Lower lobe of right lung (tissue), 2 donors: Measurements from ENCODE around the gene ZSCAN22. TPM values are rescaled to one million over a fixed set of nuclear protein-coding genes. Genes with fewer than 3 reads are reported as not detected.

Source experiments
- ATAC-seq, 2 donors: fragments of 200-7000 bp; cut with Tn5 transposase; one replicate each; pipeline ENCODE4 v1.9.1; 2020 to 2022; ENCODE audit warnings: mild to moderate bottlenecking in 2 of 2, moderate library complexity in 2 of 2
- DNase-seq: peaks from one replicate; pipeline ENCODE4 v3.0.0-alpha.2; 2020
- H3K27ac ChIP-seq: fragments of 200-600 bp; one replicate; pipeline ENCODE4 v1.8.0; 2022
- H3K27me3 ChIP-seq: fragments of 200-600 bp; one replicate; pipeline ENCODE4 v1.8.0; 2022; ENCODE audit warnings: low read depth
- H3K36me3 ChIP-seq: fragments of 200-600 bp; one replicate; pipeline ENCODE4 v1.8.0; 2022; ENCODE audit warnings: mild to moderate bottlenecking
- H3K4me1 ChIP-seq: fragments of 200-600 bp; one replicate; pipeline ENCODE4 v1.8.0; 2022
- H3K4me3 ChIP-seq: fragments of 200-600 bp; one replicate; pipeline ENCODE4 v1.8.0; 2022; ENCODE audit warnings: mild to moderate bottlenecking
- H3K9me3 ChIP-seq: fragments of 200-600 bp; one replicate; pipeline ENCODE4 v1.8.0; 2022
- intact Hi-C: fragments of 100-400 bp; cut with DNase I; formaldehyde crosslinking; loops from one replicate; pipeline ENCODE4 v1.11.0; 2022
- total RNA-seq: library from RNA; stranded (reverse); fragmentation: NEBNext Ultra II Directional; extraction: Animal tissue kit (Norgen Biotek cat#: 25700); gene quantifications from one replicate; pipeline ENCODE4 v1.2.1, GENCODE V29; 2021
- TF ChIP-seq, protein P1 (sequence below): fragments of 200-600 bp; IDR thresholded peaks from one replicate; pipeline ENCODE4 v1.8.0; 2022; ENCODE audit warnings: antibody characterized with exemption, mild to moderate bottlenecking
- donor health status: DM: no; HTN: yes; CAD: no; lungs with severe emphysema.

Gene ZSCAN22
- total RNA-seq, 1 donor from 2014 or later, result 3.6 TPM

DNA sequence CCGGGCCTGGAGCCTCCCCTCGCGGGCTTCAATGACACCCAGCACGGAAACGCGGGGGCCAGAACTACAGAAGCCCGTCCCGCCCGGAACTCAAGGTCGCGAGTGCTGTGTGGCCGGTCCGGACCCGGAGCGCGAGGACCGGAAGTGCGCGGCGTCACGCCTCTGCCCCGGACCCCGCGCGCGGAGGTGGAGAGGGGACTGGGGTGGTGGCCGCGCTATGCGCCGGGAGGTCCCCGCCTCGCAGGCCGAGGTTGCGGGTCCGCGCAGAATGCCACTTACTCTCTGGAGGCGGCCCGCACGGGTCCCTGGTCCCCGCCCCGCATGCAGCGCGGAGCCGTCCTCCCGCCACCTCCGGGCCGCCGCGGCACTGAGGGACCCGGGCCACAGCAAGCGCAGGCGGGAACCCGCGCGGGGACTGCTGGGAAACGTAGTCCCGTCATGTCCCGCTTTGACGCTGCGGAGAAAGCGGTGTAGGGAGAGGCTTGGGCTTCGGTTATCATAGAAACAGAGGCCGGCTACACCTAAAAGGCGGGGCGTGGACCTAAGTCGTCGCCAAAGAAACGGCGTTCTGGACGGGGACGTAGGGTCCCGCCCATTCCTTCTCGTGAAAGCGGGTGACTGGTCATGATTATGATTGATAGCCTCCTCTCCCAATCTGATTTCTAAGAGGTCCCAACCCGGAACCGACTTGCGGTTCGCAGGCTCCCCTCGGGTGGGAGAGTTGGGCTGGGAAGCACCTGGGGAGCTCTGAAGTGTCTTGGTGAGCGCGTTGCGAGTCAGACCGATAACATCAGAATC is 54.1 kb downstream of the ZSCAN22 start, which contains the start of gene ZNF837:
TSS of gene ZNF837 (minus strand) at position 369 of the 798 bp plus-strand sequence. CDS start 11,698 bp downstream, outside the sequence.
- TF ChIP-seq, protein P1, sequence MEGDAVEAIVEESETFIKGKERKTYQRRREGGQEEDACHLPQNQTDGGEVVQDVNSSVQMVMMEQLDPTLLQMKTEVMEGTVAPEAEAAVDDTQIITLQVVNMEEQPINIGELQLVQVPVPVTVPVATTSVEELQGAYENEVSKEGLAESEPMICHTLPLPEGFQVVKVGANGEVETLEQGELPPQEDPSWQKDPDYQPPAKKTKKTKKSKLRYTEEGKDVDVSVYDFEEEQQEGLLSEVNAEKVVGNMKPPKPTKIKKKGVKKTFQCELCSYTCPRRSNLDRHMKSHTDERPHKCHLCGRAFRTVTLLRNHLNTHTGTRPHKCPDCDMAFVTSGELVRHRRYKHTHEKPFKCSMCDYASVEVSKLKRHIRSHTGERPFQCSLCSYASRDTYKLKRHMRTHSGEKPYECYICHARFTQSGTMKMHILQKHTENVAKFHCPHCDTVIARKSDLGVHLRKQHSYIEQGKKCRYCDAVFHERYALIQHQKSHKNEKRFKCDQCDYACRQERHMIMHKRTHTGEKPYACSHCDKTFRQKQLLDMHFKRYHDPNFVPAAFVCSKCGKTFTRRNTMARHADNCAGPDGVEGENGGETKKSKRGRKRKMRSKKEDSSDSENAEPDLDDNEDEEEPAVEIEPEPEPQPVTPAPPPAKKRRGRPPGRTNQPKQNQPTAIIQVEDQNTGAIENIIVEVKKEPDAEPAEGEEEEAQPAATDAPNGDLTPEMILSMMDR, result no peak
- Histone ChIP-seq H3K36me3 (no peaks in the 10 kb centered on the region), H3K27ac (peak within 1 kb of the TSS; percentile 94), H3K9me3 (no peaks in the 10 kb centered on the region), H3K4me3 (peak within 1 kb of the TSS; percentile 85), H3K4me1 (peaks cover 29% of the 10 kb centered on the region), H3K27me3 (no peaks in the 10 kb centered on the region)
- ATAC-seq (peak; percentile 96), DNase-seq (peak; percentile 100)
- intact Hi-C loops, result no loop called here

DNA sequence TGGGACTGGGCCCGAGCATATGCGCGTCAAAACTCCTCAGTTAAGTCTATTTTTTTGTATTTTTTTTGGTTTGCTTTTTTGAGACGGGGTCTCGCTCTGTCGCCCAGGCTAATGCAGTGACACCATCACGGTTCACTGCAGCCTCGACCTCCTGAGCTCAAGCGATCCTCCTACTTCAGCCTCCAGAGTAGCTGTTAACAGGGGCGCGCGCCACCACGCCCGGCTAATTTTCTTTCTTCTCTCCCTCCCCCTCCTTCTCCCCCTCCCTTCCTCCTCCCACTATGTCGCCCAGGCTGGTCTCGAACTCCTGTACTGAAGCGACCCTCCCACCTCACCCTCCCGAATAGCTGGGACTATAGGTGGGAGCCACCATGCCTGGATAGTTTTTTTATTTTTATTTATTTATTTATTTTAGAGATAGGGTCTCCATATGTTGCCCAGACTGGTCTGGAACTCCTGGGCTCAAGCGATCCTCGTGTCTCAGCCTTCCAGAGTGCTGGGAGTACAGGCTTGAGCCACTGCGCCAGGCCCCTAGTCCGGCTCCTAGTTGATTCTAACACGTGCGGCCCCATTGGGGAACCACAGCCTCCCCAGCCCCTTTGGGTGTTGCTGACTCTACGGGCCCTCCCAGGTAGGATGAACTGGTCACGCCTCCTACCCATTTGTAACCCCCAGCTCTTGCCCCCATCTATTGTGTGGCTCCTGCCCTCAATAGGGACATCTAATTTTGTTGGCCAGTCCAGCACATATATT is 54.8 kb downstream of the ZSCAN22 start:
- Histone ChIP-seq H3K4me1 (peaks cover 36% of the 10 kb centered on the region), H3K36me3 (no peaks in the 10 kb centered on the region), H3K27ac (peak overlapping the region; percentile 94), H3K9me3 (no peaks in the 10 kb centered on the region), H3K4me3 (peak overlapping the region; percentile 85), H3K27me3 (no peaks in the 10 kb centered on the region)
- TF ChIP-seq, protein P1, result no peak
- no peak for ATAC-seq
- intact Hi-C loops, result no loop called here
- DNase-seq, result peak; percentile 56

DNA sequence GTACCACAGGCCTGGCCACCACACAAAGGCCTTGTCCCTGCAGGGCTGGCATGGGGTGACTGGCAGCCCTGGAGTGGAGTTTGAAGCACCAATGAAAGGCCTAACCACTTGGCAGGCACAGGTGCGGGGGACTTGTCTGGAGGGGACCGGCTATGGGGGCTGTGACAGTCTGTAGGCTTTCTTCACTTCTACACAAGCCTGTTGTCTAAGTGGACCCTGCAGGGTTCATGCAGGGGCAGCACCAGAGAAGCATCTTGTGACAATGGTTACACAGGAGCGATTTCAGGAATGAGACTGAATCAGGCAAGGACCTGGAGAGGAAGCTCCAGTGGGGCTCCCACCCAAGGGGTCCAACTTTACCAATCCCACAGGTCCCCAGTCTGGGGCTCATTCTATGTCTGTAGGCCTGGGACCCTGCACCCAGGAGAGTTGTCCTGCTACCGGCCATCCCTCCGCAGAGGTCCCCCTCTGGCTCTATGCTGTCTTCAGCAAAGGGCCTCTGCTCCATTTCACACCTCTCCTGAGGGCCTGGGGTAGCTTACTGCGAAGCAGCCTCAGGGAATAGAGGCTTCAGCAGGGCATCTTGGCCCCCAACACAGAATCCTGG is 56.3 kb downstream of the ZSCAN22 start:
- intact Hi-C loops, result no loop called here
- ATAC-seq, result no peak

DNA sequence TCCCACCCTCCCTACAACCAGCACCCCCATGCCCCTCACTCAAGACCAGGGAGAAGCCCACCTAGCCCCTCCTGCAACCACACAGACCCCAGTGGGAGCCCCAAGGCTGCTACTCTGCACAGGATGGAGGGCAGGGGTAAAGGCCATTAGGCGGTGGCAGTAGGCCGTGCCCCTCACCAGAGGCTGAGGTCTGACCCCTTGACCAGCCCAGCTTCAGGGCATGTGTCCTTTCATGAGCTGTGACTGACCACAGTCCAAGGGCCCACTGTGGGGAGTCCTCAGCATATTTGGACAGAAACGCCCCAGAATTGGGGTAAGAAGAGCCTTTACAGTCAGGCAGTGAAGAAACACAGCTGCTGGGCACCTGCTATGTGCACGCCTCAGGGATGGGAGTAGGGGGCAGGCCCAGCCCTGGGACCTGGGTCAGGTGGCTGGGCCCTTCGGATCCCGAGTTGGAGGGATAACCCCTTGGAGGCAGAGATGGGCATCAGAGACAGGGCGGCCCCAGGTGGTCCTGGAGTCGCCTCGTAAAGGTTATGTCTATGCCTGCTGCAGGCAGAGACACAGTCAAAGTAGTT is 58.6 kb downstream of the ZSCAN22 start:
- no peaks in the 10 kb centered on the region for H3K27me3 ChIP-seq
- H3K27ac ChIP-seq, result peak overlapping the region; percentile 99
- H3K4me1 ChIP-seq, result peaks cover 48% of the 10 kb centered on the region
- peaks cover 25% of the 10 kb centered on the region for H3K36me3 ChIP-seq
- intact Hi-C loops, result no loop called here
- H3K4me3 ChIP-seq, result peak overlapping the region; percentile 80
- no peaks in the 10 kb centered on the region for H3K9me3 ChIP-seq
- TF ChIP-seq, protein P1, result no peak
- ATAC-seq (no peak), DNase-seq (peak; percentile 46)

More for the DNA sequence above, 56.3 kb downstream of the ZSCAN22 start:
- peaks cover 2% of the 10 kb centered on the region for H3K36me3 ChIP-seq
- no peak overlapping the region for H3K27ac ChIP-seq
- DNase-seq, result peak; percentile 30
- TF ChIP-seq, protein P1, result no peak
- no peaks in the 10 kb centered on the region for H3K9me3 ChIP-seq
- no peaks in the 10 kb centered on the region for H3K27me3 ChIP-seq
- H3K4me3 ChIP-seq, result no peak overlapping the region
- H3K4me1 ChIP-seq, result peaks cover 43% of the 10 kb centered on the region
